Measurements from ENCODE around the gene SOS1. TPM values are rescaled to one million over a fixed set of nuclear protein-coding genes. Genes with fewer than 3 reads are reported as not detected.

Gene SOS1
- total and polyA plus RNA-seq, 2 donors (not counting 3 experiments of a cell fraction or from before 2014, with no cell fraction given), result 22.2 to 32.5 TPM

- ChIA-PET CTCF (interaction anchor here (1.1 kb wide), 1 partner anchor 24 kb away, joined by 3 read pairs; no protein-coding TSS in a partner anchor), POLR2A (no interaction called here)
- H3K36me3 ChIP-seq (ENCODE audit: control insufficient read depth in 2 of 2, extremely low read depth in 1 of 2, insufficient read depth in 2 of 2, low read length in 2 of 2), result no peaks in the 10 kb centered on the region
- no peaks in the 10 kb centered on the region for H3K27me3 ChIP-seq (ENCODE audit: control insufficient read depth in 2 of 2, insufficient read depth in 2 of 2, low read length in 2 of 2)
- no peak overlapping the region for H3K9ac ChIP-seq (replicated peaks; ENCODE audit: extremely low read depth, insufficient read depth, low read length)
- no peak overlapping the region for H3K4me2 ChIP-seq (ENCODE audit: insufficient read depth, low read length)
- peaks cover 78% of the 10 kb centered on the region for H3K79me2 ChIP-seq (ENCODE audit: control insufficient read depth, insufficient read depth, low read length)
- peak; percentile 73 for DNase-seq (ENCODE audit: low read depth, low spot score)
- no peaks in the 10 kb centered on the region for H3K9me3 ChIP-seq (replicated peaks; ENCODE audit: control insufficient read depth, insufficient read depth, low read length)
- peak overlapping the region; percentile 6 for H3K27ac ChIP-seq (ENCODE audit: insufficient read depth, low read depth, low read length)
- H3K4me3 ChIP-seq (replicated peaks in 1 of 3; ENCODE audit: insufficient read depth in 1 of 3, low read depth in 1 of 3, low read length in 3 of 3), result no peak overlapping the region
- H3K4me1 ChIP-seq (ENCODE audit: control insufficient read depth, extremely low read depth, insufficient read depth, low read length), result peaks cover 3% of the 10 kb centered on the region
- dilution Hi-C loops (cut with MboI; ENCODE audit: extremely low pct_ligation_motif_present, low sequenced_read_pairs), result no loop called here
- H4K20me1 ChIP-seq (replicated peaks; ENCODE audit: control insufficient read depth, extremely low read depth, insufficient read depth, low read length), result peaks cover 2% of the 10 kb centered on the region
- H2AFZ ChIP-seq (ENCODE audit: low read depth, low read length), result no peak overlapping the region
- BruUV-seq (replicated peaks), result no TSS peak
- TF ChIP-seq MAX (IDR thresholded peaks at IDR 0.05; ENCODE audit: insufficient read depth, insufficient read length), result no peak
- TF ChIP-seq FOS (IDR thresholded peaks at IDR 0.05; ENCODE audit: borderline replicate concordance, insufficient read depth, low read length), result peak; percentile 53
- TF ChIP-seq CTCF (IDR thresholded peaks at IDR 0.05; ENCODE audit: extremely low read depth in 1 of 2, insufficient read depth in 1 of 2, low read depth in 1 of 2, low read length in 2 of 2), result no peak
- peak; percentile 72 for TF ChIP-seq JUN (IDR thresholded peaks at IDR 0.05; ENCODE audit: borderline replicate concordance, insufficient read depth, insufficient read length, low read depth)
- peak; percentile 25 for TF ChIP-seq GATA2 (IDR thresholded peaks at IDR 0.05; ENCODE audit: insufficient read depth, insufficient read length, low read depth, low read length)
- TF ChIP-seq EZH2 (IDR thresholded peaks at IDR 0.05; ENCODE audit: borderline replicate concordance, low read depth, low read length, severe bottlenecking), result no peak
- TF ChIP-seq POLR2AphosphoS5 (IDR thresholded peaks at IDR 0.05; ENCODE audit: insufficient read depth, low read depth, low read length), result no peak
- no peak for TF ChIP-seq MYC (IDR thresholded peaks at IDR 0.05; ENCODE audit: low read depth, low read length)
- TF ChIP-seq POLR2A (IDR thresholded peaks at IDR 0.05; ENCODE audit: low read depth, low read length), result no peak
- no peaks in the 10 kb centered on the region for H3K9me1 ChIP-seq (replicated peaks; ENCODE audit: control insufficient read depth, extremely low read depth, insufficient read depth, low read length)
- intact Hi-C loops (cut with micrococcal nuclease), result no loop called here
- FAIRE-seq, result peak; percentile 57
Observed at GRCh38 chr2:39099870-39100728, 20.8 kb downstream of the SOS1 start.
